Liver (tissue), 9 donors: Measurements from ENCODE around the gene MAPKAPK3. TPM values are rescaled to one million over a fixed set of nuclear protein-coding genes. Genes with fewer than 3 reads are reported as not detected.

ENCODE experiments used
- DNase-seq: peaks from one replicate; pipeline ENCODE4 v3.0.0-alpha.2; 2017; ENCODE audit warnings: low spot score
- H3K27ac ChIP-seq, 2 donors: one replicate each; pipeline ENCODE4 v1.7.0; 2013; ENCODE audit warnings: inconsistent platforms in 2 of 2, low read length in 2 of 2, control low read depth in 1 of 2, low read depth in 1 of 2, mild to moderate bottlenecking in 1 of 2
- H3K27me3 ChIP-seq, 4 donors: one replicate each; pipeline versions ENCODE4 v1.6.1 to v1.7.0; 2013; ENCODE audit warnings: low read length in 3 of 4, inconsistent platforms in 1 of 4, mild to moderate bottlenecking in 1 of 4, moderate library complexity in 1 of 4; ENCODE audit not compliant: control insufficient read depth in 4 of 4, insufficient read depth in 4 of 4
- H3K36me3 ChIP-seq, 4 donors: one replicate each; pipeline versions ENCODE4 v1.6.1 to v1.7.0; 2013; ENCODE audit warnings: low read length in 3 of 4, mild to moderate bottlenecking in 3 of 4, low read depth in 1 of 4, moderate library complexity in 1 of 4; ENCODE audit not compliant: control insufficient read depth in 4 of 4, insufficient read depth in 3 of 4
- H3K4me1 ChIP-seq, 4 donors: one replicate each; pipeline versions ENCODE4 v1.6.1 to v1.7.0; 2013; ENCODE audit warnings: low read length in 3 of 4, mild to moderate bottlenecking in 3 of 4, moderate library complexity in 1 of 4; ENCODE audit not compliant: control insufficient read depth in 4 of 4, insufficient read depth in 4 of 4
- H3K4me3 ChIP-seq, 3 donors: one replicate each; pipeline versions ENCODE4 v1.6.1 to v1.7.0; 2013; ENCODE audit warnings: low read length in 3 of 3, control low read depth in 1 of 3, low read depth in 1 of 3, mild to moderate bottlenecking in 1 of 3
- H3K9ac ChIP-seq, 2 donors: one replicate each; pipeline ENCODE4 v1.7.0; 2013; ENCODE audit warnings: low read length in 2 of 2, mild to moderate bottlenecking in 2 of 2, moderate library complexity in 2 of 2, control low read depth in 1 of 2, low read depth in 1 of 2
- H3K9me3 ChIP-seq, 4 donors: one replicate each; pipeline versions ENCODE4 v1.6.1 to v1.7.0; 2013; ENCODE audit warnings: low read length in 3 of 4; ENCODE audit not compliant: control insufficient read depth in 4 of 4
- ATF3 ChIP-seq: IDR thresholded peaks from 2 replicates; pipeline ENCODE4 v1.6.1; 2016; ENCODE audit warnings: antibody characterized with exemption
- EGR1 ChIP-seq, 2 donors: IDR thresholded peaks; 2 replicates each; pipeline ENCODE4 v1.6.1; 2016 to 2018; ENCODE audit warnings: antibody characterized with exemption in 2 of 2, low read depth in 2 of 2
- FOXA1 ChIP-seq: IDR thresholded peaks from 2 replicates; pipeline ENCODE4 v1.6.1; 2016; ENCODE audit warnings: antibody characterized with exemption
- FOXA2 ChIP-seq: IDR thresholded peaks from 2 replicates; pipeline ENCODE4 v1.6.1; 2016; ENCODE audit warnings: antibody characterized with exemption
- HNF4A ChIP-seq, 2 donors: conservative IDR thresholded peaks; 2 replicates each; pipeline ENCODE4 v1.6.1; 2016; ENCODE audit warnings: antibody characterized with exemption in 2 of 2, mild to moderate bottlenecking in 2 of 2
- HNF4G ChIP-seq: IDR thresholded peaks from 2 replicates; pipeline ENCODE4 v1.6.1; 2016; ENCODE audit warnings: antibody characterized with exemption
- JUND ChIP-seq, 2 donors: IDR thresholded peaks; 2 replicates each; pipeline ENCODE4 v1.6.1; 2016; ENCODE audit warnings: antibody characterized with exemption in 2 of 2
- RAD21 ChIP-seq, 2 donors: IDR thresholded peaks; 2 replicates each; pipeline ENCODE4 v1.6.1; 2016; ENCODE audit warnings: antibody characterized with exemption in 2 of 2, mild to moderate bottlenecking in 2 of 2
- REST ChIP-seq: IDR thresholded peaks from 2 replicates; pipeline ENCODE4 v1.6.1; 2016; ENCODE audit warnings: antibody characterized with exemption, mild to moderate bottlenecking
- RXRA ChIP-seq, 2 donors: IDR thresholded peaks; 2 replicates each; pipeline ENCODE4 v1.6.1; 2017 to 2018; ENCODE audit warnings: antibody characterized with exemption in 2 of 2, mild to moderate bottlenecking in 1 of 2
- SP1 ChIP-seq: IDR thresholded peaks from 2 replicates; pipeline ENCODE4 v1.6.1; 2018; ENCODE audit warnings: antibody characterized with exemption, mild to moderate bottlenecking
- YY1 ChIP-seq: IDR thresholded peaks from 2 replicates; pipeline ENCODE4 v1.6.1; 2016; ENCODE audit warnings: antibody characterized with exemption, mild to moderate bottlenecking
- ZBTB33 ChIP-seq: IDR thresholded peaks from 2 replicates; pipeline ENCODE4 v1.6.1; 2016; ENCODE audit warnings: antibody characterized with exemption
- WGBS: extraction: QIAGEN DNeasy Blood & Tissue Kit; methylation state at CpG from one replicate; pipeline ENCODE4 v1.1.7; 2013; 5-methylcytosine and 5-hydroxymethylcytosine counted together
- polyA plus RNA-seq, 2 donors: library from polyadenylated mRNA; stranded (reverse) in 1 of 2; unstranded in 1 of 2; fragments of 200-250 nt in 1 of 2; fragments of >200 nt in 1 of 2; fragmentation: Nextera tagmentation in 1 of 2; extraction: Ambion mirVana in 1 of 2; gene quantifications; one replicate each; pipeline versions ENCODE4 v1.2.1 to v1.2.3, GENCODE V29; 2013 to 2015
- total RNA-seq, 2 donors: library from RNA; depleted of rRNA; stranded (reverse); fragments of >200 nt; gene quantifications; one replicate each; pipeline ENCODE4 v1.2.3, GENCODE V29; 2014
- donor health status: healthy.
- donor health status: healthy.
- donor health status: healthy.
- donor health status: healthy.
- donor health status: healthy.

The MAPKAPK3 gene
- total and polyA plus RNA-seq, 4 donors, result 13.9 to 32.9 (median 19.0) TPM

DNA sequence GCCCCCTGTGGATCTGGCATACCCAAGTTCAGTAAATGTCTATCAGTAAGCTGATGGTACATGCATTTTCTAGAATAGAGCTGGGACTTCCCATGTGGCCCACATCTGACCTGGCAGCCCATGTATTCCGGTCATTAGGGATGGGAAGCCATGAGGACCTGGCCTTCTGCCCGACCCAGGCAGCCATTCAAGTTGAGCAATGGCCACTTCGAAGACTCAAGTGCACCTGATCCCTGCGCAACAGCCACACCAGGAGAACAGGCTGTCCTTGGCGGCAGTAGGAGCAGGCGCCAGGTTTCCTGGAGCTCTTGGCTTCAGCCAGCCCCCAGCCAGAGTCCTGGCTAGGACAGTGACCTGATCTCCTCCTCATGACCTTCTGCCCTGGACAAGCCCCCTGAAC, 33.1 kb upstream of the MAPKAPK3 start (continued):
- peak; percentile 67 to 79 for TF ChIP-seq JUND (IDR thresholded peaks at IDR 0.05)
- TF ChIP-seq FOXA2, result peak; percentile 48
- no peak for TF ChIP-seq REST

- Histone ChIP-seq H3K4me3 (no peak overlapping the region), H3K27ac (peak overlapping the region; percentile 50 to 90), H3K4me1 (peaks cover 53 to 99% (median 96%) of the 10 kb centered on the region in 4 donors), H3K36me3 (peaks cover 0 to 2% (median 0%) of the 10 kb centered on the region in 4 donors), H3K9me3 (no peaks in the 10 kb centered on the region), H3K9ac (no peak overlapping the region), H3K27me3 (no peaks in the 10 kb centered on the region)
- DNase-seq, result no peak
- 55% methylated on average over 2 of the region's 2 CpGs for WGBS
- TF ChIP-seq EGR1 (IDR thresholded peaks at IDR 0.05; ENCODE audit: low read depth in 2 of 2), result no peak
- TF ChIP-seq SP1, result no peak
- no peak for TF ChIP-seq FOXA1
- no peak for TF ChIP-seq ATF3
- no peak for TF ChIP-seq RAD21 (IDR thresholded peaks at IDR 0.05)
- no peak for TF ChIP-seq YY1
- no peak for TF ChIP-seq ZBTB33
- TF ChIP-seq HNF4A (conservative IDR thresholded peaks at IDR 0.05), result no peak
- no peak for TF ChIP-seq RXRA (IDR thresholded peaks at IDR 0.05)
- TF ChIP-seq FOXA2, result no peak
- TF ChIP-seq REST, result no peak
- no peak for TF ChIP-seq HNF4G
These were observed 32.6 kb upstream of the MAPKAPK3 start for GRCh38 chr3:50584391-50584790.
